ENCODE measurements around the gene CREM. TPM values are rescaled to one million over a fixed set of nuclear protein-coding genes. Genes with fewer than 3 reads are reported as not detected.

Gene CREM
- total and polyA plus RNA-seq, 10 of the 15 experiments (the other 5 are each of a cell fraction or from before 2014, with no cell fraction given) = 51.3 to 115 (median 70.6) TPM

GRCh38 chr10:35083242-35083641 lies 43.4 kb upstream of the CREM start:
- in situ Hi-C loops (cut with MboI) = no loop called here
- no peak overlapping the region for H3K4me2 ChIP-seq (ENCODE audit: control insufficient read depth, insufficient read depth)
- TF ChIP-seq BHLHE40 (IDR thresholded peaks at IDR 0.05; ENCODE audit: borderline replicate concordance in 1 of 2, low read depth in 2 of 2, low read length in 1 of 2) (no peak), TCF3 (IDR thresholded peaks at IDR 0.05; ENCODE audit: borderline replicate concordance, insufficient read depth, low read depth, low read length) (no peak), STAT1 (conservative IDR thresholded peaks at IDR 0.05) (no peak), NR2C2 (IDR thresholded peaks at IDR 0.05; ENCODE audit: borderline replicate concordance, control insufficient read depth, insufficient read length, low read depth) (no peak), ZNF622 (IDR thresholded peaks at IDR 0.05) (no peak), SUZ12 (IDR thresholded peaks at IDR 0.05; ENCODE audit: unreplicated experiment) (no peak), POLR2AphosphoS5 (IDR thresholded peaks at IDR 0.05; ENCODE audit: low read length) (no peak), GATAD2B (conservative IDR thresholded peaks at IDR 0.05; ENCODE audit: low read depth) (no peak), JUNB (IDR thresholded peaks at IDR 0.05) (no peak), SPI1 (IDR thresholded peaks at IDR 0.05; ENCODE audit: borderline replicate concordance, insufficient read depth, low read depth, low read length) (no peak), CHD1 (IDR thresholded peaks at IDR 0.05; ENCODE audit: low read depth, low read length) (no peak), ZSCAN29 (IDR thresholded peaks at IDR 0.05) (no peak), ZNF384 (IDR thresholded peaks at IDR 0.05; ENCODE audit: borderline replicate concordance, low read depth, low read length) (no peak), TBL1XR1 (IDR thresholded peaks at IDR 0.05; ENCODE audit: low read depth, low read length) (no peak), POU2F2 (IDR thresholded peaks at IDR 0.05; ENCODE audit: borderline replicate concordance, low read depth, low read length) (no peak), SMARCA5 (IDR thresholded peaks at IDR 0.05) (no peak), TCF12 (IDR thresholded peaks at IDR 0.05; ENCODE audit: low read depth, low read length) (no peak), ZNF217 (IDR thresholded peaks at IDR 0.05) (no peak)
- H3K27me3 ChIP-seq (replicated peaks in 1 of 2; ENCODE audit: control insufficient read depth in 2 of 2, insufficient read depth in 2 of 2, low read length in 1 of 2) = no peaks in the 10 kb centered on the region
- no peak overlapping the region for H3K4me3 ChIP-seq
- no peaks in the 10 kb centered on the region; the same call in 2 of the 3 replicates for H3K9me3 ChIP-seq (replicated peaks; ENCODE audit: control insufficient read depth, insufficient read depth, low read length)
- ChIA-PET POLR2A (no interaction called here), CTCF (interaction anchor here (1.1 kb wide), 1 partner anchor 112 kb away, joined by 3 read pairs; no protein-coding TSS in a partner anchor), SMC1A (ENCODE audit: uncharacterized antibody, unreplicated experiment) (no interaction called here), RAD21 (ENCODE audit: unreplicated experiment) (no interaction called here)
- H3K27ac ChIP-seq (ENCODE audit: control insufficient read depth, insufficient read depth) = no peak overlapping the region
- no peak for ATAC-seq
- H3K9ac ChIP-seq (ENCODE audit: control insufficient read depth, insufficient read depth, low read length) = no peak overlapping the region
- H4K20me1 ChIP-seq (ENCODE audit: control insufficient read depth, insufficient read depth) = no peaks in the 10 kb centered on the region
- BruUV-seq (replicated peaks) = no TSS peak
- DNase-seq (ENCODE audit: low read depth, low spot score) = no peak
- FAIRE-seq = no peak
- peaks cover 53% of the 10 kb centered on the region for H3K79me2 ChIP-seq (ENCODE audit: control insufficient read depth, insufficient read depth, low read length)
- 94% methylated on average over 1 of the region's 1 CpG for WGBS (ENCODE audit: insufficient coverage, insufficient replicate concordance, low lambda C conversion rate, missing lambda C conversion rate)
- no peak overlapping the region for H2AFZ ChIP-seq (ENCODE audit: control insufficient read depth, low read depth, low read length)
- H3K4me1 ChIP-seq (ENCODE audit: control insufficient read depth, insufficient read depth, low read length) = no peaks in the 10 kb centered on the region
- H3K36me3 ChIP-seq (ENCODE audit: control insufficient read depth in 2 of 2, insufficient read depth in 2 of 2, low read length in 1 of 2) = peaks cover 0 to 4% of the 10 kb centered on the region in 2 experiments; a peak in 1 of 4 replicates
- intact Hi-C loops (cut with micrococcal nuclease; ENCODE audit: unreplicated experiment) = no loop called here

Data from GM12878 (cell line).